Ascending aorta (tissue), 2 donors: ENCODE data around the gene LTA. TPM values are rescaled to one million over a fixed set of nuclear protein-coding genes. Genes with fewer than 3 reads are reported as not detected.

Experiments
- DNase-seq, 2 donors: peaks; one replicate each; pipeline ENCODE4 v3.0.0-alpha.2; 2019; ENCODE audit warnings: low spot score in 2 of 2
- H3K27ac ChIP-seq, 2 donors: fragments of 200-600 bp; sonication (generic); one replicate each; pipeline ENCODE4 v1.5.1; 2016 to 2017; ENCODE audit warnings: mild to moderate bottlenecking in 1 of 2
- H3K27me3 ChIP-seq: fragments of 200-600 bp; sonication (generic); one replicate; pipeline ENCODE4 v1.5.1; 2017
- H3K36me3 ChIP-seq, 2 donors: fragments of 200-600 bp; sonication (generic); one replicate each; pipeline ENCODE4 v1.5.1; 2016
- H3K4me1 ChIP-seq, 2 donors: fragments of 200-600 bp; sonication (generic); one replicate each; pipeline ENCODE4 v1.5.1; 2016 to 2017; ENCODE audit warnings: mild to moderate bottlenecking in 1 of 2
- H3K4me3 ChIP-seq, 2 donors: fragments of 200-600 bp; sonication (generic); one replicate each; pipeline ENCODE4 v1.5.1; 2016 to 2017; ENCODE audit warnings: mild to moderate bottlenecking in 1 of 2
- H3K9me3 ChIP-seq, 2 donors: fragments of 200-600 bp; sonication (generic); one replicate each; pipeline ENCODE4 v1.5.1; 2016
- intact Hi-C: fragments of 100-400 bp; cut with DNase I; formaldehyde crosslinking; loops from one replicate; pipeline ENCODE4 v1.15.1; 2023
- total RNA-seq: library from RNA; depleted of rRNA; stranded (reverse); fragments of >200 nt; gene quantifications from one replicate; pipeline ENCODE4 v1.1.0, GENCODE V29; 2016
- TF ChIP-seq, protein P1 (sequence below), 3 experiments: fragments of 200-600 bp in 2 of 3; fragments of 450-650 bp in 1 of 3; sonication (generic) in 2 of 3; IDR thresholded peaks; one replicate each; pipeline ENCODE4 v1.5.1; 2016 to 2019; ENCODE audit warnings: antibody characterized with exemption in 3 of 3, mild to moderate bottlenecking in 1 of 3, moderate library complexity in 1 of 3

LTA gene
- total RNA-seq, 1 donor from 2014 or later: not detected

DNA sequence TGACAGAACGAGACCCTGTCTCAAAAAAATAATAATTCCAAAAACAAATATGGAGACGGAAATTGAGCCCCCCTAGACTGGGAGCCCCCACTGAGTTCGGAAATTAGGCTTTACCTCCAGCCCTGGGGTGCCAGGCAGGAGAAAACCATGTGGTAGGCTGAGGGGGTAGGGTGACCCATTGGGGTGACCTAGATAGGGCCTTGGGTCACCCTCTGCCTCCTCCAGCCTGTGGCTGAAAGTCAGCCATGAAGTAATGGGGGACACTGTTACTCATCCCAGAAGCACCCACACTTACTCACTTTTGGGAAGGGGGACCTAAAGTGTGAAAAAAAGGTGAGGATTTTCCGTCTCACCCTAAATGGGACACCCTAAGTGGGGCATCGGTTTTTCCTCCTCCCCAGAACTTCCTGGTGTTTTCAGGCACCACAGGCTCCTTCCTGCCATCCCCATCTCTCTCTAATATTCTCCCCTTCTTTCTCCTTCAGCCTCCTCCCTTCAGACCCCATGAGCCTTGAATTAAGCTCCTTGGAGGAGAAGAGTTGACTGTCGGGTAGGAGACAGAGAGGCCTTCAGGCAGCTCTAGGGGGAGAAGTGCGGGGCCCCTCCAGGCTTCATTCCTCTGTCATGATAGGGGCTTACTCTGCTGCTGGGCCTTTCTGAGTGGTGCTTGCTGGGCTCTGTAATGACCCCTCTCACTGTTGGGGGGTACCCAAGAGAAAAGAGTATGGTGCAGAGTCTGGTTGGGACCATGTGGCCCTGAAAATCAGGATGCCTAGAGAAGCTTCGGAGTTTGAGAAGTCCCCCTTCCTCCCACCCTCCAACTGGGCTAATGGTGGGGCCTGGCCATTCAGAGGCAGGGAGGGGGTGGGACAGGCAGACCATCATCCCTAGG lies 7.7 kb downstream of the LTA start:
- Histone ChIP-seq H3K36me3 (no peaks in the 10 kb centered on the region), H3K27ac (no peak overlapping the region), H3K4me1 (peaks cover 0 to 12% of the 10 kb centered on the region in 2 donors), H3K9me3 (no peaks in the 10 kb centered on the region), H3K4me3 (no peak overlapping the region), H3K27me3 (no peaks in the 10 kb centered on the region)
- intact Hi-C loops: loop anchor here (1.0 to 2.0 kb wide), 2 partner anchors 19 to 41 kb away; partner anchors contain the start of gene PRRC2A
- no peak for DNase-seq
- TF ChIP-seq, protein P1, sequence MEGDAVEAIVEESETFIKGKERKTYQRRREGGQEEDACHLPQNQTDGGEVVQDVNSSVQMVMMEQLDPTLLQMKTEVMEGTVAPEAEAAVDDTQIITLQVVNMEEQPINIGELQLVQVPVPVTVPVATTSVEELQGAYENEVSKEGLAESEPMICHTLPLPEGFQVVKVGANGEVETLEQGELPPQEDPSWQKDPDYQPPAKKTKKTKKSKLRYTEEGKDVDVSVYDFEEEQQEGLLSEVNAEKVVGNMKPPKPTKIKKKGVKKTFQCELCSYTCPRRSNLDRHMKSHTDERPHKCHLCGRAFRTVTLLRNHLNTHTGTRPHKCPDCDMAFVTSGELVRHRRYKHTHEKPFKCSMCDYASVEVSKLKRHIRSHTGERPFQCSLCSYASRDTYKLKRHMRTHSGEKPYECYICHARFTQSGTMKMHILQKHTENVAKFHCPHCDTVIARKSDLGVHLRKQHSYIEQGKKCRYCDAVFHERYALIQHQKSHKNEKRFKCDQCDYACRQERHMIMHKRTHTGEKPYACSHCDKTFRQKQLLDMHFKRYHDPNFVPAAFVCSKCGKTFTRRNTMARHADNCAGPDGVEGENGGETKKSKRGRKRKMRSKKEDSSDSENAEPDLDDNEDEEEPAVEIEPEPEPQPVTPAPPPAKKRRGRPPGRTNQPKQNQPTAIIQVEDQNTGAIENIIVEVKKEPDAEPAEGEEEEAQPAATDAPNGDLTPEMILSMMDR (IDR thresholded peaks at IDR 0.05): no peak

DNA sequence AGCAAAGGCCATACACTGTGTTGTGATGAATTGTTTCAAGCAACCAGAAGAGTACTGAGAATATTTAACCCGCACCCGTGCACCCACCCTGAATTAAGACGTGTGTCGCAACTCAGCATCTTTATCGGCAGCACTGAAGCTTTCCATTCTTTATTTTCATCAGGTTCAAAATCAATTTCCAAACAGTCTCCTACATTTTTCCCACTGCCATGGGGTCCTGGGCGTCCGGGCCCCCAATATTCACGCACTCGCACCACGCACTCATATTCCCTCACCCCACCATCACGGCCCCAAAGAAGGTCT lies 8.3 kb downstream of the LTA start:
- H3K4me3 ChIP-seq: peak overlapping the region; percentile 69 to 86
- H3K4me1 ChIP-seq: peaks cover 0 to 12% of the 10 kb centered on the region in 2 donors
- peak overlapping the region; percentile 58 to 75 for H3K27ac ChIP-seq
- H3K9me3 ChIP-seq: no peaks in the 10 kb centered on the region
- intact Hi-C loops: loop anchor here (1.0 to 2.0 kb wide), 2 partner anchors 18 to 40 kb away; partner anchors contain the start of gene PRRC2A
- TF ChIP-seq, protein P1 (IDR thresholded peaks at IDR 0.05): no peak
- DNase-seq: no peak
- no peaks in the 10 kb centered on the region for H3K27me3 ChIP-seq
- no peaks in the 10 kb centered on the region for H3K36me3 ChIP-seq

DNA sequence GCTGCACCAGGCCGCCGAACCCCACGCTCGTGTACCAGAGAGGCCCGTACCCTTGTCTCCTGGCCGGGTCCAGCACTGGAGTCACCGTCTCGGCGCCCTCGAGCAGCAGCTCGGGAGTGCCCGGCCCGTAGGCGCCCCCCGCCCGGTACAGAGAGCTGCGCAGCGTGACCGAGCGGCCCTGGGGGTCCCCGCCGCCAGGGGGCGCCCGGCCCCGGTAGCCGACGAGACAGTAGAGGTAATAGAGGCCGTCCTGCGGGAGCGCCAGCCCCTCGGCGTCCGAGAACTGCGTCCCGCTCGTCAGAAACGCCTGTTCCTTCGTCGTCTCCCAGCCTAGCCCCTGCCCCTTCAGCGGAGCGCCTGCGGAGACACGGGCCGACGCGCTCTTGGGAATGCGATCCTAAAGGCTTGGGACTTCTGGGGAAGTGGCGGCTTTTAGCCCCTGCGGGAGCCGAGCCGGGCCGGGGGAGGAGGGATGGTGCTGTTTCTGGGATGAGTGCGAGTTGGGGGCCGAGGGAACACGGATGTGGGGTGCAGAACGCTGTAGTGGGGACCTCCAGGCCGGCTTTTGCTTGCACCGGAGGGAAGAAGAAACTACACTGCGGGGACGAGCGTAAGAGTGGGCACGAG lies 8.8 kb downstream of the LTA start:
- peak overlapping the region; percentile 58 to 75 for H3K27ac ChIP-seq
- peak overlapping the region; percentile 69 to 86 for H3K4me3 ChIP-seq
- intact Hi-C loops: loop anchor here (1.0 to 2.0 kb wide), 3 partner anchors 17 to 40 kb away; partner anchors contain the start of genes ATP6V1G2 and PRRC2A
- H3K4me1 ChIP-seq: peaks cover 0 to 12% of the 10 kb centered on the region in 2 donors
- H3K27me3 ChIP-seq: no peaks in the 10 kb centered on the region
- no peaks in the 10 kb centered on the region for H3K36me3 ChIP-seq
- TF ChIP-seq, protein P1 (IDR thresholded peaks at IDR 0.05): peak; percentile 96 to 99 (median 96)
- peak in 1 of 2 donors; percentile 93 for DNase-seq
- no peaks in the 10 kb centered on the region for H3K9me3 ChIP-seq

DNA sequence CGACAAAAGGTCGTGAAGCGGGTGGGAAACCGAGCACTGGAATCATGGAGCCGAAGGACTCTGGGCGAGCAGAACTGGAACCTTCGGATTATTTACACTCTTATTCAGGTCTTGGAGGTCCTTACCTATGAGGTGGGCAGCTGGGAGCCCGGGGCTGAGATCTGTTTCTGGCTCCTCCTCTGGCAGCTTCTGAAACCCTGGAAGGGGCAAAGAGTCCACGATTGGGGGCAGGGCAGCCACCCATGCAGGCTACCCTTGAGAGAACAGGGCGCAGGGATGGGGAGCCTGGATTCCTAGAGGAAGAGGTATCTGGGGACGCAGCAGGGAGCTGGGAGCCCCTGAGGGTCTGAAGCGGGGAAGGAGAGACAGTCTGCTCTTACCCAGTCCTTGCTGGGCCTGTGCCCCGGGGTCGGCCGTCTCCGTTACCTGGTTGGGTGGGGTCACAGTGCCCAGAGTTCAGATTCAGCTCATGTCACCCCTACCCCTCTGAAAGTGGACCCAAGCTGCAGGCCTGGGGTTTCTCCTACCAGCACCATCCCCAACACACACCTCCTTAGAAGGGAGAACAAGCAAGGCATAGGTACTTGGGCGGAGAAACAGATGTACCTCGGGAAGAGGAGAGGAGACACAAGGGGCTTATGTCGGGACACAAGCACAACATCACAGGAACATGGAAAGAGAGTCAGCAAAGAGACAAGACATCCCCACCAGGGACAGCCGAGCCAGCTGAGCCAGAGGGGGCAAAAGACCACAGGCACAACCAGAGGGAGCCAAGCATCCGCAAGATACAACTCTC lies 9.5 kb downstream of the LTA start:
- peaks cover 0 to 12% of the 10 kb centered on the region in 2 donors for H3K4me1 ChIP-seq
- H3K27me3 ChIP-seq: no peaks in the 10 kb centered on the region
- H3K27ac ChIP-seq: peak overlapping the region; percentile 58 to 75
- H3K4me3 ChIP-seq: peak overlapping the region; percentile 69 to 86
- intact Hi-C loops: loop anchor here (1.0 to 2.0 kb wide), 2 partner anchors 35 to 39 kb away; partner anchors contain the start of genes ATP6V1G2 and PRRC2A
- TF ChIP-seq, protein P1 (IDR thresholded peaks at IDR 0.05): no peak
- no peaks in the 10 kb centered on the region for H3K36me3 ChIP-seq
- DNase-seq: no peak
- no peaks in the 10 kb centered on the region for H3K9me3 ChIP-seq

DNA sequence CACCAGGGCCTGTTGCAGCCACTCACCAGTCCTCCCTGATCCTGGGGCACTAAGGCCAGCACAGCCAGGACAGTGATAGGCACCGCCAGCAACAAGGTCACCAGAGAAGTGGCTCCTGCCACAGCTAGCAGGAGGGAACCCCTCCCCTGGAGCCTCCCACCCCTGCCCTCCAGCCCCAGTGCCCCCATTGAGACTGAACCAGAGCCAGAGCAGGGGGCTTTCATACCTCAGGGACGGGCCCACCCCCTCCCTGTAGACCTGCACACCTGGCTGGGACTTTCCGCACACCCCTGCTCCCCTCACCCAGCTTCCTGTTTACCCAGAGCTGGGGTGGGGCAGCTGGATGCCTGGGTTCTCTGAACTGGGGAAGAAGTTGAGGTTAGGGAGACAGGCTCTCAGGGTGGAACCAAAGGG lies 10.1 kb downstream of the LTA start, which contains the start of gene LTB:
TSS of gene LTB (minus strand) at position 195 of the 414 bp plus-strand sequence. CDS start at position 188, 7 bp downstream.
- peaks cover 0 to 12% of the 10 kb centered on the region in 2 donors for H3K4me1 ChIP-seq
- DNase-seq: no peak
- peak within 1 kb of the TSS; percentile 69 to 86 for H3K4me3 ChIP-seq
- H3K36me3 ChIP-seq: no peaks in the 10 kb centered on the region
- intact Hi-C loops: no loop called here
- TF ChIP-seq, protein P1 (IDR thresholded peaks at IDR 0.05): no peak
- no peaks in the 10 kb centered on the region for H3K9me3 ChIP-seq
- H3K27me3 ChIP-seq: no peaks in the 10 kb centered on the region
- H3K27ac ChIP-seq: peak within 1 kb of the TSS; percentile 58 to 75
